Measurements from ENCODE around the gene RPL37A.

DNA sequence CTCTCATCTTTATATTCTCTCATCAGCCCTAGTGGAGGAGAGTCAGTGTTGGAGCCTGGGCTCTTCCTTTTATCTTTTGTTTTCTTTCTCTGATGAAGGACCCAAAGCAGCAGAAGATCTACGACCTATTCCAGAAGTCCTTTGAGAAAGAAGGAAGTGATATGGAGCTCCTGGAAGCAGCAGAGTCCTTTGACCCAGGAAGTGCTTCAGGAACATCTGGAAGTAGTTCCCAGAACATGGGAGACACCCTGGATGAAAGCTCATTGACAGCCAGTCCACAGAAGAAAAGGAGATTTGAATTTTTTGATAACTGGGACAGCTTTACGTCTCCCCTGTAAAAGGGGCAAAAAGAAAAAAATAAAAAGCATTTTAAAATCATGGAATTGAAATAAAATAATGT, 16.0 kb upstream of the RPL37A start:
- TF ChIP-seq YY1 (IDR thresholded peaks at IDR 0.05; ENCODE audit: insufficient read depth, insufficient read length) (no peak), ZNF274 (IDR thresholded peaks at IDR 0.05; ENCODE audit: low read depth, low read length) (no peak)
